HuH-7.5 (cell line): ENCODE data around the gene LCN15.
"Not testable (repeated sequence)": the region's sequence is repeated elsewhere in the genome, so short reads cannot be mapped to it uniquely, and the experiment has no call there.

ENCODE experiments used
- DNase-seq: peaks from one replicate; pipeline ENCODE4 v3.0.0; 2011; ENCODE audit warnings: low spot score

LCN15 gene

GRCh38 chr9:136755302-136756133 lies 8.8 kb downstream of the LCN15 start:
- not testable (repeated sequence) for DNase-seq

DNA sequence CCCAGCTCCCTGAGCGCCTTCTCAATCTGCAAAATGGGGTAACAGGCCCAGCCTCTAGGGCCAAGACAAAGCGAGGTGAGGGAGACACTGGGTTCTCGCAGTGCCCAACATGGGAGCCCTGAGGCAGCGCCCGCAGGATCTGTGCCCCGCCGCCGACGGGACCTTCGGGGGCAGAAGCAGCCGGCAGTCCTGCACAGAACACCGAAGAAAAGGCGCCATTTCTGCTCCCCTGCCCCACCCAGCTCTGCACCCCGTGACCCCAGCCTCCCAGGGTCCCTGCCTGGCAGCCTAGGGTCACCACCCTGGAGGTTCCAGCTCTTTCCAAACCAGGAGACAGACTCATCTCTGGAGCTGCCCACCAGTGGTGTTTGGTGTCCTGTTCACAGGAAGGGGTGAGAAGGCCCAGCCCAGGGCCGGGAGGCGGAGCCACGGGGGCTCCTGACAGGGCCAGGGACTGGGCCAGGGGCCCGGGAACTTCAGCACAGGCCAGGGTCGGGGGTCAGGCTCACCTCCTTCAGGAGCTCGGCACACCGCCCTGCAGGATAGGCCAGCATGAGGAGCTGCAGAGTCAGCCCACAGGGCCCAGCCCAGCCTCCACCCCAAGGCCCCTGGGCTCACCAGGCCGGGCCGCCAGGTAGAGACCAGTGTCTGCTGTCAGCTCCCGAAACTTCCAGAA lies 9.6 kb downstream of the LCN15 start:
- no peak for DNase-seq

GRCh38 chr9:136754059-136754572 lies 10.2 kb downstream of the LCN15 start:
- no peak for DNase-seq

- no peak for DNase-seq
Measured at GRCh38 chr9:136753371-136754058, 10.8 kb downstream of the LCN15 start.

DNA sequence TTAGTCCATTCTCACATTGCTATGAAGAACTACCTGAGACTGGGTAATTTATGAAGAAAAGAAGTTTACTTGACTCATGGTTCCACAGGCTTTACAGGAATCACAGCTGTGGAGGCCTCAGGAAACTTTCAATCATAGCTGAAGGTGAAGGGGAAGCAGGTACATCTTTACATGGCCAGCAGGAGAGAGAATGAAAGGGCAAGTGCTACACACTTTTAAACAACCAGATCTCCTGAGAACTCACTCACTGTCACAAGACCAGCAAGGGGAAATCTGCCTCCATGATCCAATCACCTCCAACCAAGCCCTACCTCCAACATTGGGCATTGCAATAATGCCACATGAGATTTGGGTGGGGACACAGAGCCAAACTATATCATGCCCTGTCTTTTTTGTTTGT lies 12.5 kb downstream of the LCN15 start:
- no peak for DNase-seq

GRCh38 chr9:136751244-136751643 lies 13.1 kb downstream of the LCN15 start:
- no peak for DNase-seq

DNA sequence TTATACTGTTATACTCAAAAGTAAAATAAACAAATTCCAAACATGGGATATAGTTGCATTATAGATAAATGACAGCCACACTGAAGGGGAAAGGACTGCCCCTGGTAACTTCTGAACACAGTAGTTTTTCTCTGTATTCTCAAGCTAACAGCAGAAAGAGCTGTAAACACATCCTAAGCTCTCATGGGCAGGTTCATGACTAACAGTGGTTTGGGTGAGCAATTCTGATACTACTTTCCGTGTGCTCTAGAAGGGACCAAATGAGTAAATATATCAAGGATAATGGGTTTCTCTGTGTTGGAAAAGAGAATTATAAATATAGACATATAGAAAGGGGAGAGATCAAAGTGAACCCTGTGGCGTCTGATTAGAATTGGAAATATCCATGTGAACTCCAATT lies 13.8 kb downstream of the LCN15 start:
- no peak for DNase-seq

GRCh38 chr9:136748666-136749611 lies 15.4 kb downstream of the LCN15 start:
- DNase-seq: no peak

DNA sequence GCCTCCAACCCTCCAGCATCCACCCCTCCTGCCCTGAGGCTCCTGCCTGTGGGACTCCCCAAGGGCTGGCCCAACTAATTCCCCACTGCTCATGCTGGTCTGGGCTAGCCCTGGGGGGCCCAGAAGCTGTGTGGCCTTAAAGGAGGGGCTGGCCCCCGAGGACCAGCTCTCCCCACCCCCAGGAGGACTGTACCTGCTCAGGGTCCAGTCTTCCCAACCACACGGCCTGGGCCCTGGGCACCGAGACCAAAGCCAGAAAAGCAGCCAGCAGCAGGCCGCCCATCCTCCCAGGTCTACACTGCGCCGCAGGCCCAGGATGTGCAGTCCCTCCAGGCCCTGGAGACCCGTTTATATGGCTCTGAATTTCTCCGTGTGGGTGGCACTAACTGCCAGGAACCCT lies 16.1 kb downstream of the LCN15 start, which contains the start of gene LCN6:
TSS of gene LCN6 (minus strand) at position 325 of the 400 bp plus-strand sequence. CDS start at position 283, 42 bp downstream.
- DNase-seq: no peak

DNA sequence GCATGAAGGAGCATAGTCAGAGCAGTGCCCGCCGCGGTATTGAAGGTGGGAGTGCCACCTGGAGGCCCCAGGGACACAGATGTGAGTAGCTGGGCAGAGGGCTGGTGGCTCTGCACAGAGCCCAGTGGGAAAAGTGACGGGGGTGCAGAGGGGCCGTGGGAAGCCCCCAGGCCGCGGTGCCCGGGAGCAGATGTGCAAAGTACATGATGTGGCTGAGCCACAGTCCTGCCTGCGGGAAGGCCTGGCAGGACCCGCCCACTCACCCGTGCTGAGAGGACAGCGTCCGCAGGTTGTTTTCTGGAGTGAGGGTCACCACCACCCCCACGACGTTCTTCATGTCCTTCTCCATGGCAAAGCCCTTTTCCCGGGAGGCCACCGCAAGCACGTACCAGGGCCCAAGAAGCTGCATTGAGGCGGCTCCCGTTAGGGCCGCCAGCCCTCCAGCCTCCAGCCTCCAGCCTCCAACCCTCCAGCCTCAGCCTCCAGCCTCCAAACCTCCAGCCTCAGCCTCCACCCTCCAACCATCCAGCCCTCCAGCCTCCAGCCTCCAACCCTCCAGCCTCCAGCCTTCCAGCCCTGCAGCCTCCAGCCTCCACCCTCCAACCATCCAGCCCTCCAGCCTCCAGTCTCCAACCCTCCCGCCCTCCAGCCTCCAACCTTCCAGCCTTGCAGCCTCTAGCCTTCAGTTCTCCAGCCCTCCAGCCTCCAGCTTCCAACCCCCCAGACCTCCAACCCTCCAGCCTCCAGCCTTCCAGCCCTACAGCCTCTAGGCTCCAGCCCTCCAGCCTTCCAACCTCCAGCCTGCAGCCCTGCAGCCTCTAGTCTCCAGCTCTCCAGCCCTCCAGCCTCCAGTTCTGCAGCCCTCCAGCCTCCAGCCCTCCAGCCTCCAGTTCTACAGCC lies 16.9 kb downstream of the LCN15 start:
- DNase-seq: no peak

DNA sequence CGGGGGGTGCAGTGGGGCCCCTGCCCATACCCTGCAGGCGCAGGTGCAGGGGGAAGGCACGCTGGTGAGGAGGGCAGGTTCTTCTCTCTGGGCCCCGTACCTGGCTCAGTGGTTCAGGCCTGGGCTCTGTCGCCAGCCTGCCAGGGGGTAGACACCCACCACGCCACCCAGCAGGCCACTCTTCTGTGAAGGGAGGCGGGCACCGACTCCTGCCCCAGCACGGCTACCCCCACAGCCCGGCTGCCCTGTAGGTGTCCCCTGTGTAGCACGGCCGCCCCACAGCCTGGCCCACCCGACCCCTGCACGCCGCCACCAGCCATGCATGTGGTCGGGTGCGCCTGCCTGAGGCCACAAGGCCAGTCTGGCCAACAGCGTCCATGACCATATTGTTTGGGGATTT lies 17.7 kb downstream of the LCN15 start:
- no peak for DNase-seq

GRCh38 chr9:136746155-136746490 lies 18.2 kb downstream of the LCN15 start:
- no peak for DNase-seq

- no peak for DNase-seq
Measured at GRCh38 chr9:136745389-136746154, 18.7 kb downstream of the LCN15 start.

GRCh38 chr9:136744773-136745172 lies 19.5 kb downstream of the LCN15 start:
- DNase-seq: no peak

GRCh38 chr9:136743639-136744211 lies 20.6 kb downstream of the LCN15 start:
- no peak for DNase-seq

GRCh38 chr9:136742591-136743391 lies 21.5 kb downstream of the LCN15 start, which contains the start of gene LCN10:
Gene LCN10 (minus strand): TSS chr9:136742940. CDS start chr9:136742903, 37 bp downstream.
- DNase-seq: peak; percentile 85

DNA sequence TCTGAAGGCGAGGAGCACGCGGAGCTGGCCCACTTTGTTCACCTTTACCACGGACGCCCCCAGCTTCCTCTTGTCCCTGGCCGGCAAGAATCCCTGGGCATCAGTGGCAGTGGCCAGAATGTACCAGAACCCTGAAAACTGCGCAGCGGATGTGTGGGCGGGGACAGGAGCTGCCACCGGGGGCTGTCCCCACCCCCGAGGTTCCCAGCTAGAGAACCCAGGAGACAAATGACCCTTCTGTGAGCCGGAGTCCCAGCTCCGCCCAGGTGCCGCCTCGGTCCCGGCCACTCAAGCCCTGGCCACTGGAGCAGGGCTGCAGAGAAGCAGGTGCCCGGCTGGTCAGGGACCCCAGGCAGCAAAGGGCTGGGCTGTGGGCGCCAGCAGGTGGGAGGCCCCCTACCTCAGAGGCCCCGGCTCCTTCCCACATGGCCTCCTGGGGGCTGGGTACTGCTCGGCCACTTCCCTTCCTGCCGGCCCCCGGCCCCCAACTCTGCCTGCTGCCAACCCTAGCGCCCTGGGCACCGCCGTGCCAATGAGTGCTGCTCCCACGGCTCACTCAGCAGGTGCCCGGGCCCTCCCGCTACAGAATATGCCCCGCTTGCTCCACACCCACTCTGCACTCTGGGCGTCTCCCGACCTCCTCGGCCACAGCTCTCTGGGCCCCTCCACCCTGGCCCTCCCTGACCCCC lies 22.3 kb downstream of the LCN15 start:
- no peak for DNase-seq
